GM12878 (cell line): ENCODE measurements around the gene NOC4L. TPM values are rescaled to one million over a fixed set of nuclear protein-coding genes. Genes with fewer than 3 reads are reported as not detected.

Experiments
- ATAC-seq: fragments of 200-7000 bp; cut with Tn5 transposase; 3 replicates; pipeline ENCODE4 v1.9.1; 2020; ENCODE audit warnings: mild to moderate bottlenecking, moderate library complexity
- BruUV-seq: library from RNA; stranded (reverse); fragments of 400-500 nt; replicated peaks from 2 replicates; lab custom pipeline; 2021; lab: Mats Ljungman, UMichigan
- CTCF ChIA-PET: fragments of 300-600 bp; sonication (Branson Sonifier 250); formaldehyde crosslinking; extraction: SDS; loops from one replicate; lab custom pipeline; 2021; ENCODE audit warnings: inconsistent platforms; lab: Yijun Ruan, JAX
- POLR2A ChIA-PET: fragments of 350-600 bp; formaldehyde crosslinking; extraction: SDS; loops from one replicate; lab custom pipeline; 2021; ENCODE audit warnings: inconsistent platforms; lab: Charles Lee
- RAD21 ChIA-PET: fragments of 300-600 bp; sonication (Branson Sonifier 250); formaldehyde crosslinking; loops from one replicate; lab custom pipeline; 2023; ENCODE audit warnings: antibody characterized with exemption; ENCODE audit not compliant: unreplicated experiment; lab: Charles Lee
- SMC1A ChIA-PET: fragments of 300-600 bp; sonication (Branson Sonifier 250); formaldehyde crosslinking; loops from one replicate; lab custom pipeline; 2023; ENCODE audit not compliant: unreplicated experiment, uncharacterized antibody; lab: Charles Lee
- DNase-seq: peaks from one replicate; pipeline ENCODE4 v3.0.0-alpha.2; 2011; ENCODE audit warnings: low read depth, low spot score
- FAIRE-seq: peaks from 3 replicates; lab custom pipeline; 2011; peaks lifted over from hg19 to GRCh38; lab: Jason Lieb, UNC
- H2AFZ ChIP-seq: 2 replicates; pipeline ENCODE4 v1.6.0; 2011; ENCODE audit warnings: low read depth, low read length, control low read depth; ENCODE audit not compliant: control insufficient read depth
- H3K27ac ChIP-seq: 2 replicates; pipeline ENCODE4 v1.5.1; 2011; ENCODE audit warnings: control low read depth; ENCODE audit not compliant: control insufficient read depth, insufficient read depth
- H3K27me3 ChIP-seq, 2 experiments: replicated peaks in 1 of 2; 2 replicates each; pipeline versions ENCODE4 v1.6.0 to v1.6.1; 2011; ENCODE audit warnings: low read length in 1 of 2; ENCODE audit not compliant: control insufficient read depth in 2 of 2, insufficient read depth in 2 of 2
- H3K36me3 ChIP-seq, 2 experiments: 2 replicates each; pipeline ENCODE4 v1.5.1; 2011; ENCODE audit warnings: low read length in 1 of 2; ENCODE audit not compliant: control insufficient read depth in 2 of 2, insufficient read depth in 2 of 2
- H3K4me1 ChIP-seq: 2 replicates; pipeline ENCODE4 v1.6.1; 2011; ENCODE audit warnings: mild to moderate bottlenecking, low read length, moderate library complexity, mixed read lengths; ENCODE audit not compliant: control insufficient read depth, insufficient read depth
- H3K4me2 ChIP-seq: 2 replicates; pipeline ENCODE4 v1.6.0; 2011; ENCODE audit warnings: control low read depth; ENCODE audit not compliant: control insufficient read depth, insufficient read depth
- H3K4me3 ChIP-seq: fragments of 200-600 bp; sonication (generic); 2 replicates; pipeline ENCODE4 v1.5.1; 2016
- H3K79me2 ChIP-seq: 2 replicates; pipeline ENCODE4 v1.6.0; 2011; ENCODE audit warnings: low read length; ENCODE audit not compliant: control insufficient read depth, insufficient read depth
- H3K9ac ChIP-seq: 2 replicates; pipeline ENCODE4 v1.8.0; 2011; ENCODE audit warnings: low read length, control low read depth, mixed read lengths; ENCODE audit not compliant: control insufficient read depth, insufficient read depth
- H3K9me3 ChIP-seq: replicated peaks from 3 replicates; pipeline ENCODE4 v1.5.1; 2011; ENCODE audit warnings: mild to moderate bottlenecking, low read length; ENCODE audit not compliant: control insufficient read depth, insufficient read depth
- H4K20me1 ChIP-seq: 2 replicates; pipeline ENCODE4 v1.6.0; 2011; ENCODE audit not compliant: control insufficient read depth, insufficient read depth
- CBFB ChIP-seq: IDR thresholded peaks from 2 replicates; pipeline ENCODE4 v1.6.1; 2016; ENCODE audit warnings: antibody characterized with exemption, low read depth
- GATAD2B ChIP-seq: fragments of 450-650 bp; conservative IDR thresholded peaks from 2 replicates; pipeline ENCODE4 v1.6.1; 2017; ENCODE audit warnings: low read depth, mild to moderate bottlenecking, moderate library complexity
- MEF2B ChIP-seq: fragments of 450-650 bp; IDR thresholded peaks from 2 replicates; pipeline ENCODE4 v1.6.1; 2018; ENCODE audit warnings: mild to moderate bottlenecking, moderate library complexity; ENCODE audit not compliant: partially characterized antibody, poor library complexity, severe bottlenecking
- NR2C1 ChIP-seq: fragments of 450-650 bp; IDR thresholded peaks from 2 replicates; pipeline ENCODE4 v1.6.1; 2017; ENCODE audit warnings: antibody characterized with exemption, mild to moderate bottlenecking, moderate library complexity
- PAX5 ChIP-seq: IDR thresholded peaks from 2 replicates; pipeline ENCODE4 v1.6.1; 2011; ENCODE audit warnings: low read depth, low read length, borderline replicate concordance
- SMAD1 ChIP-seq: fragments of 450-650 bp; IDR thresholded peaks from 2 replicates; pipeline ENCODE4 v1.6.1; 2018; ENCODE audit warnings: mild to moderate bottlenecking, low read depth; ENCODE audit not compliant: partially characterized antibody
- STAT3 ChIP-seq: IDR thresholded peaks from 2 replicates; pipeline ENCODE4 v1.6.1; 2011; ENCODE audit warnings: low read depth, low read length, improper control_type of control experiment
- SUPT20H ChIP-seq: IDR thresholded peaks from 2 replicates; pipeline ENCODE4 v1.6.1; 2011; ENCODE audit warnings: low read depth, mild to moderate bottlenecking, low read length, moderate library complexity, borderline replicate concordance; ENCODE audit not compliant: control insufficient read depth
- SUZ12 ChIP-seq: fragments of 200-600 bp; sonication (generic); IDR thresholded peaks from one replicate; pipeline ENCODE4 v1.6.1; 2018; ENCODE audit warnings: antibody characterized with exemption, mild to moderate bottlenecking; ENCODE audit not compliant: unreplicated experiment
- ZSCAN29 ChIP-seq: fragments of 450-650 bp; IDR thresholded peaks from 2 replicates; pipeline ENCODE4 v1.6.1; 2017; ENCODE audit warnings: mild to moderate bottlenecking, moderate library complexity
- WGBS: methylation state at CpG from one replicate; pipeline ENCODE4 v1.1.6; 2016; ENCODE audit warnings: low lambda C conversion rate; ENCODE audit not compliant: insufficient replicate concordance, insufficient coverage; ENCODE audit errors: missing lambda C conversion rate; 5-methylcytosine and 5-hydroxymethylcytosine counted together
- in situ Hi-C: fragments of 300-500 bp; cut with MboI; formaldehyde crosslinking; loops from 9 replicates; pipeline ENCODE4 v1.14.3; 2018; ENCODE audit warnings: mixed read lengths
- intact Hi-C: fragments of 100-400 bp; cut with micrococcal nuclease; formaldehyde crosslinking; loops from one replicate; pipeline ENCODE4 v1.14.2; 2022; ENCODE audit not compliant: unreplicated experiment
- polyA plus RNA-seq, 11 experiments: library from polyadenylated mRNA; depleted of rRNA in 4 of 11; unstranded in 6 of 11; stranded (reverse) in 5 of 11; fragments of >200 nt; fragmentation: Nextera tagmentation in 4 of 11; fragmentation: Illumina TruSeq in 1 of 11; extraction: Ambion mirVana in 4 of 11; extraction: Trizol in 1 of 11; gene quantifications; 1 replicate in 1 of 11; 2 replicates in 10 of 11; pipeline versions ENCODE4 v1.2.1 to v1.2.3, GENCODE V29; 2011 to 2016; ENCODE audit warnings: inconsistent platforms in 2 of 11, missing spikeins in 2 of 11, low read depth in 1 of 11
- total RNA-seq, 4 experiments: library from RNA; depleted of rRNA in 3 of 4; stranded (reverse); fragments of >200 nt in 3 of 4; fragmentation: Illumina TruSeq in 1 of 4; extraction: Trizol in 1 of 4; gene quantifications; 2 replicates each; pipeline versions ENCODE4 v1.2.1 to v1.2.3, GENCODE V29; 2013 to 2021
- TF ChIP-seq, protein P1 (sequence below): fragments of 450-650 bp; IDR thresholded peaks from 2 replicates; pipeline ENCODE4 v1.6.1; 2017; ENCODE audit warnings: mild to moderate bottlenecking, low read depth, inconsistent platforms; ENCODE audit not compliant: poor library complexity, severe bottlenecking
- TF ChIP-seq, protein P2 (sequence below): IDR thresholded peaks from 2 replicates; pipeline ENCODE4 v1.6.1; 2011; ENCODE audit warnings: borderline replicate concordance, low read depth, mild to moderate bottlenecking, moderate library complexity, low read length; ENCODE audit not compliant: insufficient read depth, poor library complexity, severe bottlenecking

NOC4L gene
- total and polyA plus RNA-seq, 10 of the 15 experiments (the other 5 are each of a cell fraction or from before 2014, with no cell fraction given): 0.72 to 68.2 (median 15.2) TPM

DNA sequence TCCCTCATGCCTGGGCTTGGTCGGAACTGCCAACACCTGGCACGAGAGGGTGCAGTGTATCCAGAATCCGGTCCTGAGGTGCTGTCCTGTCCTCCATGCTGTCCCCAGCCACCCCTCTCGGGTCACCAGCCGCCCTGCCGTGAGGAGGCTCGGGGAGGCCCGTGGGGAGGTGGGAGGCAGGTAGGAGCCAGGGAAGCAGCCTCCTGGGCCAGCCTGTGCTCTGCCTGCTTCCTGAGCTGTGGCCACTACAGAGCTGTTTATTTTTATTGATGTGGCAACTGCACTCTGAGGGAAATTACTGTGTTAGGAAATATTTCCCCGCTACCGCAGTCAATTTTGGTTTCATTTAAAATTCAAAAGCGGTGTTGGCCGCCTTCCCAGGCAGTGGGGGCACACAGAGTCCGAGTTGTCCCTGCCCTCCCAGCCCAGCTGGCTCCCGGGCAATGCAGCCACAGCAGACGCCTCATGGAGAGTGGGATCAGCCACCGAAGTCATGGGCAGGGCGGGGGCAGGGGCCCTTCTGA lies 18.3 kb downstream of the NOC4L start:
- Histone ChIP-seq H3K79me2 (no peaks in the 10 kb centered on the region), H3K27me3 (no peaks in the 10 kb centered on the region), H3K27ac (no peak overlapping the region), H3K4me1 (no peaks in the 10 kb centered on the region), H3K9me3 (no peaks in the 10 kb centered on the region; the same call in 1 of the 3 replicates), H3K9ac (no peak overlapping the region), H2AFZ (no peak overlapping the region), H3K36me3 (peaks cover 0 to 5% of the 10 kb centered on the region in 2 experiments; a peak in 3 of 4 replicates), H3K4me2 (no peak overlapping the region), H4K20me1 (no peaks in the 10 kb centered on the region), H3K4me3 (no peak overlapping the region)
- DNase-seq: no peak
- in situ Hi-C loops (no loop called here), intact Hi-C loops (no loop called here)
- no peak for FAIRE-seq
- CTCF ChIA-PET: interaction anchor here (1.8 kb wide), 1 partner anchor 9 kb away, joined by 6 read pairs; no protein-coding TSS in a partner anchor
- RAD21 ChIA-PET: interaction anchor here (1.1 kb wide), 1 partner anchor 56 kb away, joined by 3 read pairs; no protein-coding TSS in a partner anchor
- POLR2A ChIA-PET: interaction anchor here (0.6 kb wide), 1 partner anchor 208 kb away, joined by 9 read pairs; no protein-coding TSS in a partner anchor
- SMC1A ChIA-PET: no interaction called here
- BruUV-seq: no TSS peak
- WGBS: 28% methylated on average over 17 of the region's 17 CpGs
- TF ChIP-seq, protein P1, sequence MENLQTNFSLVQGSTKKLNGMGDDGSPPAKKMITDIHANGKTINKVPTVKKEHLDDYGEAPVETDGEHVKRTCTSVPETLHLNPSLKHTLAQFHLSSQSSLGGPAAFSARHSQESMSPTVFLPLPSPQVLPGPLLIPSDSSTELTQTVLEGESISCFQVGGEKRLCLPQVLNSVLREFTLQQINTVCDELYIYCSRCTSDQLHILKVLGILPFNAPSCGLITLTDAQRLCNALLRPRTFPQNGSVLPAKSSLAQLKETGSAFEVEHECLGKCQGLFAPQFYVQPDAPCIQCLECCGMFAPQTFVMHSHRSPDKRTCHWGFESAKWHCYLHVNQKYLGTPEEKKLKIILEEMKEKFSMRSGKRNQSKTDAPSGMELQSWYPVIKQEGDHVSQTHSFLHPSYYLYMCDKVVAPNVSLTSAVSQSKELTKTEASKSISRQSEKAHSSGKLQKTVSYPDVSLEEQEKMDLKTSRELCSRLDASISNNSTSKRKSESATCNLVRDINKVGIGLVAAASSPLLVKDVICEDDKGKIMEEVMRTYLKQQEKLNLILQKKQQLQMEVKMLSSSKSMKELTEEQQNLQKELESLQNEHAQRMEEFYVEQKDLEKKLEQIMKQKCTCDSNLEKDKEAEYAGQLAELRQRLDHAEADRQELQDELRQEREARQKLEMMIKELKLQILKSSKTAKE: no peak
- TF ChIP-seq NR2C1: no peak
- no peak for TF ChIP-seq PAX5
- no peak for TF ChIP-seq ZSCAN29
- TF ChIP-seq SMAD1: no peak
- no peak for TF ChIP-seq STAT3
- no peak for TF ChIP-seq CBFB
- no peak for TF ChIP-seq GATAD2B
- TF ChIP-seq, protein P2, sequence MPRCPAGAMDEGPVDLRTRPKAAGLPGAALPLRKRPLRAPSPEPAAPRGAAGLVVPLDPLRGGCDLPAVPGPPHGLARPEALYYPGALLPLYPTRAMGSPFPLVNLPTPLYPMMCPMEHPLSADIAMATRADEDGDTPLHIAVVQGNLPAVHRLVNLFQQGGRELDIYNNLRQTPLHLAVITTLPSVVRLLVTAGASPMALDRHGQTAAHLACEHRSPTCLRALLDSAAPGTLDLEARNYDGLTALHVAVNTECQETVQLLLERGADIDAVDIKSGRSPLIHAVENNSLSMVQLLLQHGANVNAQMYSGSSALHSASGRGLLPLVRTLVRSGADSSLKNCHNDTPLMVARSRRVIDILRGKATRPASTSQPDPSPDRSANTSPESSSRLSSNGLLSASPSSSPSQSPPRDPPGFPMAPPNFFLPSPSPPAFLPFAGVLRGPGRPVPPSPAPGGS: no peak
- TF ChIP-seq SUPT20H: no peak
- TF ChIP-seq MEF2B: no peak
- no peak for TF ChIP-seq SUZ12
- peak; percentile 35 for ATAC-seq
